Measurements from ENCODE around the gene OFD1. TPM values are rescaled to one million over a fixed set of nuclear protein-coding genes. Genes with fewer than 3 reads are reported as not detected.

Gene OFD1
- total RNA-seq, 1 donor from 2014 or later: 7.1 TPM

- DNase-seq (ENCODE audit: missing footprints): no peak
- intact Hi-C loops (cut with DNase I): no loop called here
- ATAC-seq: no peak
Observed at GRCh38 chrX:13742397-13743176, 8.0 kb downstream of the OFD1 start.

DNA sequence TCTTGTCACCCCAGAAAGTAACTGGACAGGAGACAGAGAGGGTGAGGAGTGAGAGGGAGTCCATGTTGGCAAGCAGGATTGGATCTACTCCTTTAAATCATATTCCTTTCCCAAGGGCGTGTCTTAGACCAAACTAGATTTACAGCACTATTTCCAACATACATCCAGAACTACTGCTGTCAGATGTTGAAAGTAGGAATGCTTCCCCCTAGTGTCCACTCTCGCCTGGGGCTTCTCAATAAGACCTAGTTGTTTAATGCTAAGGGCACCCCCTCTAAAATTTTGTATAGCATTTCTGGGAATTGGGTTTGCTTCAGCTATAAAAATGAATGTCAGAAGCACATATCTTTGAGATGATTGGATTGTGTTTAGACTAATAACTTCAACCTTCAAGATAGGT, 13.3 kb downstream of the OFD1 start:
- DNase-seq (ENCODE audit: missing footprints): no peak
- ATAC-seq: no peak
- intact Hi-C loops (cut with DNase I): loop anchor here (2.0 kb wide), 2 partner anchors 89 to 283 kb away; no protein-coding TSS in a partner anchor

- intact Hi-C loops (cut with DNase I): loop anchor here (2.0 kb wide), 2 partner anchors 90 to 282 kb away; no protein-coding TSS in a partner anchor
- ATAC-seq (no peak), DNase-seq (ENCODE audit: missing footprints) (no peak)
Observed at GRCh38 chrX:13748486-13748885, 13.9 kb downstream of the OFD1 start.

- DNase-seq (ENCODE audit: missing footprints) (no peak), ATAC-seq (no peak)
- intact Hi-C loops (cut with DNase I): no loop called here
Observed at GRCh38 chrX:13750204-13750603, 15.7 kb downstream of the OFD1 start.

GRCh38 chrX:13750812-13751211, 16.3 kb downstream of the OFD1 start:
- intact Hi-C loops (cut with DNase I): no loop called here
- DNase-seq (ENCODE audit: missing footprints) (no peak), ATAC-seq (no peak)

DNA sequence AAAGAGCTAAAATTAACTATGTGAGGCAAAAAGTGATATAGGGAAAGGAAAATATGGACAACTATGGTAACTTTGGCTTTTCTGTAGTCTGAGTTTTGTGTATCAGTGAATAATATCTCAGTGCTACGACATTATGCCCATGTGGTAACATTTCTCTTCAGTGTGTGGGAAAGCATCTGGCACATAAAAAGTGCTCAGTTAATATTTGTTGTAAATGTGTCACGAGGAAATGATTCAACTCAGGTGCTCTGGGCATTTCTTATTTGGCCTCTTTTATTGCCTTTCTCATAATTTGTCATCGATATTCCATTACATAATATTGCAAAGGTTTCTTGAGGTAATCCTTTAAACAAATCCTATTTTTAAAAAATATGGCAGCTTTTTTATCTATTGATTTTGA, 17.6 kb downstream of the OFD1 start:
- ATAC-seq (no peak), DNase-seq (ENCODE audit: missing footprints) (no peak)
- intact Hi-C loops (cut with DNase I): no loop called here

DNA sequence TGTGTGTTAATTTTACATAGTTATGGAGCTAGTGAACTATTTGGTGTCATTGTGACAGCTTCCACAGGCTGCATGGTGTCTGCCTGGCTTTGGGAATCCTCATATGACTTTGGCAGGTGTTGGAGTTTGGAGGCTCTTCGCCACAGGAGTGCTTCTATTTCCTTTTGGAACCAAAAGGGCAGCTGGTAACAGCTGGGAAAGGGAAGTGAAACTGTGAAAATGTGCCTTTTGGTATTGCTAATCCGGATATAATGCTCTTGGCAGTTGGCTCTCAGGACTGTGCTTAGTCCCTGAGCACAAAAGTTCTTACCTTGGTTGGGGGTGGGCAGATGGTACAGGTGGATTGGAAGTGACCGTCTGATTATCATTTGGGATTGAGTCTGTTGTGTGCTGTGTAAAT, 18.1 kb downstream of the OFD1 start:
- no peak for ATAC-seq
- intact Hi-C loops (cut with DNase I): no loop called here

GRCh38 chrX:13754765-13755164, 20.2 kb downstream of the OFD1 start:
- ATAC-seq: no peak
- intact Hi-C loops (cut with DNase I): no loop called here
- DNase-seq (ENCODE audit: missing footprints): no peak

More for the DNA sequence above, 18.1 kb downstream of the OFD1 start:
- DNase-seq (ENCODE audit: missing footprints): no peak

- ATAC-seq (no peak), DNase-seq (ENCODE audit: missing footprints) (no peak)
- intact Hi-C loops (cut with DNase I): no loop called here
Observed at GRCh38 chrX:13755254-13755653, 20.7 kb downstream of the OFD1 start.

GRCh38 chrX:13756381-13756780, 21.8 kb downstream of the OFD1 start:
- ATAC-seq: no peak
- DNase-seq (ENCODE audit: missing footprints): no peak
- intact Hi-C loops (cut with DNase I): no loop called here

DNA sequence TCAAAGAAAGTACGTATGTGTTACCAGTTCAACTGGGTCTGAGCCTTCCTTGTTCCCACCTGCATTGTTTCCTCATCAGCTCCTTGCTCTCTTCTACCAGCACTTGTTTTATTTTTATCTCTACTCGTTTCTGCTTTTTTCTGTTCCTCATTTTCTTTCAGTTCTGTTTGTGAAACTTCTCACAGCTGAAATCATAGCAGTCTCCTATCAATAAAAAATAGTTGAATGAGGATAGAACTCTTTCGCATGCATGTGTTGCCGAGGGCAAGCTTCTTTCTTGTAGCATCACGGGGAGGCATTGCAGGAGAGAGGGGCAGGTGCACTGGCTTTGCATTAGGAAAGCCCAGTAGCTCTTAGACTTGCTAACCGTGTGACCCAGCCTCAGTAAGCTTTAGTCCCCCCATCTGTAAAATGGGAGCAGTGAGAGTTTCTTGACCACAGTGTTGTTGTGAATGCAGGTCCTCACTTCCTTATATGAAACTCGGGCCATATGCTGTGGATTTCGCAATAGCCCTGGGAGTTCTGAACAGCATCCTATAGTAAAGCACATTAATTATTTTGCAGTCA, 24.7 kb downstream of the OFD1 start:
- intact Hi-C loops (cut with DNase I): no loop called here
- DNase-seq (ENCODE audit: missing footprints): no peak
- no peak for ATAC-seq

DNA sequence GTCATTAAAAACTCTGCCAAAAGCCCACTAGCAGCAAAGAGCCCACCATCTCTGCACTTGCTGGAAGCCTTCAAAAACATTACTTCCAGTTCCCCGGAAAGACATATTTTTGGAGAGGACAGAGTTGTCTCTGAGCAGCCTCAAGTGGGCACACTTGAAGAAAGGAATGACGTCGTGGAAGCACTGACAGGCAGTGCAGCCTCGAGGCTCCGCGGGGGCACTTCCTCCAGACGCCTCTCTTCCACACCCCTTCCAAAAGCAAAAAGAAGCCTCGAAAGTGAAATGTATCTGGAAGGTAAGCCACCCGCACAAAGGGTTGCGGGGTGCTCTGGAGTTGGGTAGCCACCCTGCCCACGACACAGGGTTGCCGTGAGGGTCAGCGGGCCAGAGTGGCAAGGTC, 25.9 kb downstream of the OFD1 start:
- ATAC-seq (no peak), DNase-seq (ENCODE audit: missing footprints) (no peak)
- intact Hi-C loops (cut with DNase I): no loop called here

DNA sequence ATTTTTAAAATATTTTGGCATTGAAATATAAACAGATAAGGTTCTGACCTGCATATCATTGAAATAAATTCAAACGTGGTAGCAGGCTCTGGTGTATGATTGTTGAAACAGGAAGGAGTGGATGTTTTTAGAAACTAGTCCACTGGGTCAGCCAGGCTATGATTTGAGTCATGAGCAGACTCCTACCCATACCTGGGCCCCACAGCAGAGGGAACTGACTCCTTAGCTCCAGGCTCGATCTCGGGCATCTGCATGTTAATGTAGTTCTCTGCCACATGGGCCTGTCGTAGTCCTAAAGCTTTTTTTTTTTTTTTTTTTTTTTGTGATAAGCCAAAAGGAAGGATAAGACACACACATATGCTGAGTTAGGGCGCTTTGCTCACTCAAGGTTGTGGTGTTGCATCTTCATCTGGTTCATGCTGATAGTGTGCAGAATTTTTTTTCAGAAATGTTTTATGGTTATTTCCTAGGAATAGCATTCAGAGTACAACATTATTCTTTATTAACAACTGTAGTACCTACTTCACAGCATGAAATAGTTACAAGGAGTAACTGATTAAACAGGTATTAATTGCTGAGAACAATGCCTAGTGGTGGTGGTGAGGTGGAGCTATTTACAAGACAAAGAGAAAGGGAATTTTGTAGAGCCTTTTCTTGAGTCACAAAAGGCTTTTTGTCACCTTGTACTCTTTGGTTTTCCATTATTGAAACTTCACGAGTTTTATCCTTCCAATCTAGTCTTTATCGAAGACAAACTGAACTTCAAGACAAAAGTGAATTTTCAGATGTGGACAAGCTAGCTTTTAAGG, 27.3 kb downstream of the OFD1 start:
- intact Hi-C loops (cut with DNase I): no loop called here
- DNase-seq (ENCODE audit: missing footprints) (no peak), ATAC-seq (no peak)

DNA sequence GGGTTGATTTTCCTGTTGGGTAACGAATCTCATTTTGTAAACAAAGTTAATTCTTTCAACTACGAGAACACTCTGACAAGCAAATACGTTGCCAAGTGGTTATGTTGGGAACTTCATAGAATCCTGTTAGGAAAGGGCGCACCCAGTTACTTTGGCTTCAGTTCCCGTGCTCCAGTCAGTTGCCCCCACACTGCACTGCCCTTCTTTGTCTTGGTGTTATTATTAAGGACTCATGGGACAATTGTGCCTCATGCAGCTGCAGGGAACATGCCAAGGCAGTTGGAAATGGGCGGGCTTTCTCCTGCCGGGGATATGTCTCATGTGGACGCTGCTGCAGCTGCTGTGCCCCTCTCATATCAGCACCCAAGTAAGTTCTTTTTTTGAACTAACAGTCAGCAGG, 28.9 kb downstream of the OFD1 start:
- DNase-seq (ENCODE audit: missing footprints) (no peak), ATAC-seq (no peak)
- intact Hi-C loops (cut with DNase I): no loop called here

DNA sequence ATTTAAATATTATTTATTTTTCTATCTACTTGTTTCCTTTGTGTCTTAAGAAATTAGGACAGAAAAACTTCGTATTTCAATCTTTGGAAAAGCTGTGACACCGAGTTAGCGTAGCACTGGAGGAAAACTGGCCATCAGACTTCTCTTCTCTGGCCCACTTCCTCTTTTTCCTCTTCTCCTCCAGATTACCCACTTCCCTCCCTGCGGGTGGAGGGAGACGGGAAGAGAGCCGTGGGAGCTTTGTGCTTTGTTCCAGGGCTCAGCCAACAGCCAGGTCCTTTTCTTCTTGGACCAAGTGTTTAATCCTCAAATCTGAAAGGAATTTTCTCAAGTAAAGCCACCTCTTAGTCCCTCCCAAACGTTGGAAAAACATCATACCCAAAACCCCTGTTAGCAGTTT, 29.7 kb downstream of the OFD1 start:
- ATAC-seq (no peak), DNase-seq (ENCODE audit: missing footprints) (no peak)
- intact Hi-C loops (cut with DNase I): no loop called here

GRCh38 chrX:13764765-13765164, 30.2 kb downstream of the OFD1 start:
- ATAC-seq: no peak
- intact Hi-C loops (cut with DNase I): no loop called here
- no peak for DNase-seq (ENCODE audit: missing footprints)

DNA sequence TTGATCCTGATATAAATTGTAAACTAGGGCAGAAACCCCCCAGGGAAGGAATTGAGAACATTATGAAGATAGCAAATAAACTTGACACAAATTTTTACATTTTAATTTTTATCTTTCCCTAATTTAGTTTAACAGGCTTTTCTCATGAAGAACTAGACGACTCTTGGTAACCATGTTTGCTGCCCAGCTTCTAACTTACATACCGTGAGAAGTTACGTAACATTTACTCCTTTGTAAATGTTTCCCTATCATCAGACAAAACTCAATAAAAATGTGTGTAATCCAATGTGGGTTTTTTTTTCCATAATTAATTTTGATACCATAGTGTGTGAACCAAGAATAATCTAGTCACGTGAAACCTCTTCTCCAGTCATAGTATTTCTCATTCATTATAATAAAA, 34.4 kb downstream of the OFD1 start:
- no peak for ATAC-seq
- intact Hi-C loops (cut with DNase I): no loop called here
- no peak for DNase-seq (ENCODE audit: missing footprints)

DNA sequence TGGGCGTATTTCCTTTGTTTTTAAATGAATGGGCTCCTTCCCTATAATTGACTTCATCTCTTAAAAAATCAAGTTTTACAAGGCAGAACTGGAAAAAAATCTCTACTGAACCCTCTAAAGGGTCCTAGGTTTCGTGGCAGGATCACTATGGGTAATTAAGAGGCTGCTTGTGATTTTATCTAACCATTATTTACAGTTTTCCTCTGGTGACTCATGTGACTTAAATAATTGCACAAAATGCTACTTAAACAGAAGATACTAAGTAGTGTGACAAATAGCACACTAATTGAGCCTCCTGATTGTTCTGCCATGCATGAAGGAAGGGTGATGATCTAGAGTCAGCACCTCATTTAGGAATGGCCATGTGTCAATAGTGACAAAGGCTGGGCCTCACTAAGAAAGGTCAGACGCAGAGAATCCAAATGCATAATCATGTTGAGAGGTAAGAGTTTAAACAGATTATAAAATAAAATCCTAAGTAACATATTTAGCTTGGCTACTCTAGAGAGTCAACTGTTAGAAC, 35.5 kb downstream of the OFD1 start:
- intact Hi-C loops (cut with DNase I): no loop called here
- ATAC-seq (no peak), DNase-seq (ENCODE audit: missing footprints) (no peak)

- intact Hi-C loops (cut with DNase I): no loop called here
- no peak for DNase-seq (ENCODE audit: missing footprints)
- no peak for ATAC-seq
Observed at GRCh38 chrX:13774696-13775095, 40.1 kb downstream of the OFD1 start.

GRCh38 chrX:13775837-13776236, 41.3 kb downstream of the OFD1 start:
- intact Hi-C loops (cut with DNase I): no loop called here
- ATAC-seq: no peak
- DNase-seq (ENCODE audit: missing footprints): no peak

Data from Right ventricle myocardium inferior (tissue), 1 donor.